Left ventricle myocardium superior (tissue), 1 donor: Measurements from ENCODE around the gene SOX30. TPM values are rescaled to one million over a fixed set of nuclear protein-coding genes. Genes with fewer than 3 reads are reported as not detected.

Experiments
- ATAC-seq: fragments of 200-7000 bp; cut with Tn5 transposase; one replicate; pipeline ENCODE4 v1.9.1; 2020; ENCODE audit warnings: mild to moderate bottlenecking, moderate library complexity
- DNase-seq: peaks from one replicate; pipeline ENCODE4 v3.0.0-alpha.2; 2020
- intact Hi-C: fragments of 100-400 bp; cut with micrococcal nuclease; formaldehyde crosslinking; loops from one replicate; pipeline ENCODE4 v1.11.0; 2022
- total RNA-seq: library from RNA; stranded (reverse); fragmentation: NEBNext Ultra II Directional; extraction: Animal tissue kit (Norgen Biotek cat#: 25700); gene quantifications from one replicate; pipeline ENCODE4 v1.2.1, GENCODE V29; 2021
- donor health status: DM: no; HTN: yes; CAD: no; lungs with severe emphysema.

The SOX30 gene
- total RNA-seq, 1 donor from 2014 or later = not detected

- ATAC-seq = no peak
- no peak for DNase-seq
- intact Hi-C loops = loop anchor here (10.0 kb wide), 1 partner anchor 130 kb away; no protein-coding TSS in a partner anchor
These were observed 67.6 kb downstream of the SOX30 start for GRCh38 chr5:157584628-157585027.

- ATAC-seq = peak; percentile 97
- intact Hi-C loops = loop anchor here (10.0 kb wide), 1 partner anchor 132 kb away; no protein-coding TSS in a partner anchor
- no peak for DNase-seq
These were observed 69.3 kb downstream of the SOX30 start for GRCh38 chr5:157582731-157583620.

- ATAC-seq (no peak), DNase-seq (no peak)
- intact Hi-C loops = loop anchor here (10.0 kb wide), 1 partner anchor 133 kb away; no protein-coding TSS in a partner anchor
These were observed 70.3 kb downstream of the SOX30 start for GRCh38 chr5:157581901-157582300.

GRCh38 chr5:157578079-157578780, 74.0 kb downstream of the SOX30 start:
- no peak for ATAC-seq
- DNase-seq = no peak
- intact Hi-C loops = no loop called here

GRCh38 chr5:157576678-157577077, 75.6 kb downstream of the SOX30 start:
- DNase-seq (no peak), ATAC-seq (no peak)
- intact Hi-C loops = no loop called here

Other genes starting within 250 kb of the SOX30 start
- not detected for gene NIPAL4, start 192.2 kb downstream of the SOX30 start, total RNA-seq
- 9.3 TPM for gene ADAM19, start 76.7 kb downstream of the SOX30 start, total RNA-seq
- gene C5orf52, start 19.1 kb upstream of the SOX30 start, total RNA-seq = not detected
- gene THG1L, start 79.0 kb upstream of the SOX30 start, total RNA-seq = 5.3 TPM
- gene LSM11, start 91.3 kb upstream of the SOX30 start, total RNA-seq = 1.7 TPM
- 51.9 TPM for gene CLINT1, start 206.7 kb upstream of the SOX30 start, total RNA-seq